ENCODE data around the gene CRY2. TPM values are rescaled to one million over a fixed set of nuclear protein-coding genes. Genes with fewer than 3 reads are reported as not detected.
A peak's percentile ranks its signal among the peaks of the same experiment; 100 is the strongest.

The CRY2 gene
- polyA plus RNA-seq, 1 of the 3 experiments (the other 2 are of a cell fraction): 6.7 TPM

- TF ChIP-seq POLR2AphosphoS5 (IDR thresholded peaks at IDR 0.05; ENCODE audit: low read depth, low read length) (no peak), REST (IDR thresholded peaks at IDR 0.05; ENCODE audit: low read depth, low read length) (no peak), TEAD4 (IDR thresholded peaks at IDR 0.05; ENCODE audit: borderline replicate concordance, insufficient read depth) (no peak), GABPA (IDR thresholded peaks at IDR 0.05; ENCODE audit: low read depth) (no peak), EP300 (IDR thresholded peaks at IDR 0.05; ENCODE audit: borderline replicate concordance in 1 of 2, low read depth in 1 of 2, low read length in 1 of 2) (no peak), JUND (IDR thresholded peaks at IDR 0.05) (no peak), FOXM1 (IDR thresholded peaks at IDR 0.05; ENCODE audit: low read depth) (no peak), MXI1 (IDR thresholded peaks at IDR 0.05; ENCODE audit: low read depth, low read length) (no peak), TCF12 (IDR thresholded peaks at IDR 0.05) (no peak), SMC3 (IDR thresholded peaks at IDR 0.05; ENCODE audit: low read depth, low read length) (no peak), IRF3 (IDR thresholded peaks at IDR 0.05; ENCODE audit: low read depth, low read length) (no peak), MEF2A (IDR thresholded peaks at IDR 0.05; ENCODE audit: borderline replicate concordance, low read depth) (no peak), RFX5 (IDR thresholded peaks at IDR 0.05; ENCODE audit: low read length) (no peak)
- Histone ChIP-seq H2AFZ (ENCODE audit: low read depth) (no peak overlapping the region), H3K27me3 (ENCODE audit: insufficient read depth) (no peaks in the 10 kb centered on the region), H3K4me1 (ENCODE audit: control insufficient read depth in 1 of 2, insufficient read depth in 2 of 2, low read depth in 1 of 2, low read length in 1 of 2) (peaks cover 0 to 3% of the 10 kb centered on the region in 2 experiments; a peak in 1 of 4 replicates), H3K27ac (ENCODE audit: low read depth in 2 of 2, low read length in 1 of 2) (no peak overlapping the region), H3K79me2 (ENCODE audit: insufficient read depth) (no peaks in the 10 kb centered on the region), H3K4me2 (no peak overlapping the region), H3K4me3 (ENCODE audit: low read depth in 2 of 2, low read length in 1 of 2) (no peak overlapping the region), H3K9ac (no peak overlapping the region), H3K36me3 (replicated peaks in 1 of 2; ENCODE audit: control insufficient read depth in 1 of 2, insufficient read depth in 2 of 2, low read length in 1 of 2) (peaks cover 0 to 17% of the 10 kb centered on the region in 2 experiments), H3K9me2 (no peaks in the 10 kb centered on the region), H3K9me3 (no peaks in the 10 kb centered on the region), H3F3A (replicated peaks; ENCODE audit: insufficient read depth) (no peaks in the 10 kb centered on the region), H4K20me1 (ENCODE audit: insufficient read depth) (no peaks in the 10 kb centered on the region)
- DNase-seq: peak; percentile 32
- POLR2A ChIA-PET: no interaction called here
- WGBS (ENCODE audit: low lambda C conversion rate): 70% methylated on average over 3 of the region's 3 CpGs
- CTCF ChIA-PET: interaction anchor here (0.6 to 2.0 kb wide), 4 partner anchors 13 to 57 kb away, joined by 3 to 5 read pairs (median 3); no protein-coding TSS in a partner anchor
Observed at GRCh38 chr11:45815747-45816146, 31.5 kb upstream of the CRY2 start.

- Histone ChIP-seq H2AFZ (ENCODE audit: low read depth) (no peak overlapping the region), H4K20me1 (ENCODE audit: insufficient read depth) (no peaks in the 10 kb centered on the region), H3K4me2 (no peak overlapping the region), H3K4me1 (ENCODE audit: control insufficient read depth in 1 of 2, insufficient read depth in 2 of 2, low read depth in 1 of 2, low read length in 1 of 2) (peaks cover 0 to 3% of the 10 kb centered on the region in 2 experiments; a peak in 1 of 4 replicates), H3K9ac (no peak overlapping the region), H3K27me3 (ENCODE audit: insufficient read depth) (no peaks in the 10 kb centered on the region), H3K9me3 (no peaks in the 10 kb centered on the region), H3K9me2 (no peaks in the 10 kb centered on the region), H3K79me2 (ENCODE audit: insufficient read depth) (no peaks in the 10 kb centered on the region), H3K27ac (ENCODE audit: low read depth in 2 of 2, low read length in 1 of 2) (no peak overlapping the region), H3K36me3 (replicated peaks in 1 of 2; ENCODE audit: control insufficient read depth in 1 of 2, insufficient read depth in 2 of 2, low read length in 1 of 2) (peaks cover 0 to 9% of the 10 kb centered on the region in 2 experiments), H3F3A (replicated peaks; ENCODE audit: insufficient read depth) (no peaks in the 10 kb centered on the region), H3K4me3 (ENCODE audit: low read depth in 2 of 2, low read length in 1 of 2) (no peak overlapping the region)
- DNase-seq: no peak
- ChIA-PET CTCF (interaction anchor here (0.6 to 2.0 kb wide), 7 partner anchors 9 to 56 kb away, joined by 3 to 5 read pairs (median 3); partner anchors contain the start of gene CRY2), POLR2A (no interaction called here)
- 68% methylated on average over 3 of the region's 3 CpGs for WGBS (ENCODE audit: low lambda C conversion rate)
- TF ChIP-seq REST (IDR thresholded peaks at IDR 0.05; ENCODE audit: low read depth, low read length): no peak
- no peak for TF ChIP-seq RAD21 (IDR thresholded peaks at IDR 0.05; ENCODE audit: low read length)
- TF ChIP-seq TCF12 (IDR thresholded peaks at IDR 0.05): no peak
- no peak for TF ChIP-seq MAX (IDR thresholded peaks at IDR 0.05; ENCODE audit: low read depth)
- no peak for TF ChIP-seq MEF2A (IDR thresholded peaks at IDR 0.05; ENCODE audit: borderline replicate concordance, low read depth)
- TF ChIP-seq FOSL2 (IDR thresholded peaks at IDR 0.05; ENCODE audit: borderline replicate concordance, low read depth): no peak
- TF ChIP-seq ZBTB33 (IDR thresholded peaks at IDR 0.05; ENCODE audit: borderline replicate concordance, low read depth): no peak
- TF ChIP-seq FOXM1 (IDR thresholded peaks at IDR 0.05; ENCODE audit: low read depth): no peak
- no peak for TF ChIP-seq ELF1 (IDR thresholded peaks at IDR 0.05)
Observed at GRCh38 chr11:45816614-45817013, 30.7 kb upstream of the CRY2 start.
